ENCODE data around the gene PRKCH.

PRKCH gene

DNA sequence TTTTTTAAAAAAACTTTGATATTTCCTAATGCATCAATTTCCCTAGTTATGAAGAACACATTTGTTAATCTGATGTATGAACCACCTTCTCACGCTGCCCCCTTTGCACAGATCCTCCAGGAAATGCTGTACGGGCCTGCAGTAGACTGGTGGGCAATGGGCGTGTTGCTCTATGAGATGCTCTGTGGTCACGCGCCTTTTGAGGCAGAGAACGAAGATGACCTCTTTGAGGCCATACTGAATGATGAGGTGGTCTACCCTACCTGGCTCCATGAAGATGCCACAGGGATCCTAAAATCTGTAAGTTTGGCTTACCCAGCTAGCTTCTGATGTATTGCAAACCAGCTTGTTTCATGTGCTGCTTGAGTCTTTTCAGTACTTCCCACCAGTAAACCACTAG, 208.9 kb downstream of the PRKCH start:
- no peak for DNase-seq
- intact Hi-C loops (cut with DNase I; ENCODE audit: low total_unique reads): no loop called here
- H3K4me1 ChIP-seq: peaks cover 0 to 29% (median 22%) of the 10 kb centered on the region in 4 donors

DNA sequence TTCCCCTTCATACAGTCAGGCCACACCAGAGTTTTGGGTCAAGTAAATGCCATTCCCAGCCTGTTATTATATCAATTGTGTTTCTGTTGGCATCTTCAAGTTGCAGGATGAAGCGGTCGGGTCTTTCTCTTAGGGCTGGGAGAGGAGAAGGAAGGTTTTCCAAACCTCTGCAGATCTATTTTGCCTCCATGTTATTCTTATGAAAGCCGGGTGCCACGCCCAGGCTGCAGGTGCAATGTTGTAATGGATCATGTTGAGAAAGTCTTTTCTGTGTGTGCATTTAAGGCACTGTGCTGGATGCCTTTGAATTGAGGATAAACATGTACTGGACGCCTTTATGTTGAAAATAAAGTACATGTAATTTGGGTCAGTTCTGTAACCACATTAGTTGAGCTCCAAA, 209.5 kb downstream of the PRKCH start:
- no peaks in the 10 kb centered on the region for H3K27me3 ChIP-seq
- H3K27ac ChIP-seq: no peak overlapping the region
- TF ChIP-seq, protein P1, sequence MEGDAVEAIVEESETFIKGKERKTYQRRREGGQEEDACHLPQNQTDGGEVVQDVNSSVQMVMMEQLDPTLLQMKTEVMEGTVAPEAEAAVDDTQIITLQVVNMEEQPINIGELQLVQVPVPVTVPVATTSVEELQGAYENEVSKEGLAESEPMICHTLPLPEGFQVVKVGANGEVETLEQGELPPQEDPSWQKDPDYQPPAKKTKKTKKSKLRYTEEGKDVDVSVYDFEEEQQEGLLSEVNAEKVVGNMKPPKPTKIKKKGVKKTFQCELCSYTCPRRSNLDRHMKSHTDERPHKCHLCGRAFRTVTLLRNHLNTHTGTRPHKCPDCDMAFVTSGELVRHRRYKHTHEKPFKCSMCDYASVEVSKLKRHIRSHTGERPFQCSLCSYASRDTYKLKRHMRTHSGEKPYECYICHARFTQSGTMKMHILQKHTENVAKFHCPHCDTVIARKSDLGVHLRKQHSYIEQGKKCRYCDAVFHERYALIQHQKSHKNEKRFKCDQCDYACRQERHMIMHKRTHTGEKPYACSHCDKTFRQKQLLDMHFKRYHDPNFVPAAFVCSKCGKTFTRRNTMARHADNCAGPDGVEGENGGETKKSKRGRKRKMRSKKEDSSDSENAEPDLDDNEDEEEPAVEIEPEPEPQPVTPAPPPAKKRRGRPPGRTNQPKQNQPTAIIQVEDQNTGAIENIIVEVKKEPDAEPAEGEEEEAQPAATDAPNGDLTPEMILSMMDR (IDR thresholded peaks at IDR 0.05): no peak
- DNase-seq: no peak
- H3K4me1 ChIP-seq: peaks cover 0 to 23% (median 17%) of the 10 kb centered on the region in 4 donors
- H3K36me3 ChIP-seq: no peaks in the 10 kb centered on the region
- H3K4me3 ChIP-seq: no peak overlapping the region
- intact Hi-C loops (cut with DNase I; ENCODE audit: low total_unique reads): no loop called here
- H3K9me3 ChIP-seq: no peaks in the 10 kb centered on the region

More for the DNA sequence above, 208.9 kb downstream of the PRKCH start:
- H3K36me3 ChIP-seq: no peaks in the 10 kb centered on the region
- no peaks in the 10 kb centered on the region for H3K27me3 ChIP-seq
- H3K27ac ChIP-seq: no peak overlapping the region
- H3K4me3 ChIP-seq: no peak overlapping the region
- no peaks in the 10 kb centered on the region for H3K9me3 ChIP-seq
- TF ChIP-seq, protein P1 (IDR thresholded peaks at IDR 0.05): no peak

DNA sequence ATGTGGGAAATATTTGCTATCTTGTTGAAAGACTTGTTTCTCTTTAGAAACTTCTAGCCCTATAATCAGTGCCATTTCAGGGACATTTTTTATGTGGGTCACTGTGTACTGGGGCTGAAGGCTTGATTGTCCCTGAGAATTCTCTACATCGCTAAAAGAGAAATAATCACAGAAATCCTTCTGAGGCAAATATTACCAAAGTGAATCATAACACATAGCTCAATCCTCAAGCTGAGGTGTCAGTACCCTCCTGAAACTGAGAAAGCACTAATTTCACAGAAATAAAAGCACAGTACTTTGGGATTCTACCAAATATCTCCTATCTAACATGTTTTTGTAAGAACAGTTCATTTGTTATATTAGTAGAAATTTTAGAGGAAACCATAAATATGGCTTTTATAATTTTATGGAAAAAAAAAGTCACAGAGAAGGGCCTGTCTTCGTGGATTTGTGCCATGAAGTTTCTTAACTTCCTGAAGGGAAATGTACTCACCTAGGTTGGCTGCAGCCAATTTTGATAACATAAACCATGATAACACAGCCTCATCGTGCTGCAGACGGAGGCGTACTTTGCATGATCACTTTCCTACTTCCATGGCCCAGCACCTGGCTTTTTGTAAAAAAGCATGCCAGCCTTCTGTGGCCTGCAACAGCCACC, 210.2 kb downstream of the PRKCH start:
- Histone ChIP-seq H3K9me3 (no peaks in the 10 kb centered on the region), H3K4me1 (peaks cover 0 to 16% (median 10%) of the 10 kb centered on the region in 4 donors), H3K36me3 (no peaks in the 10 kb centered on the region), H3K27me3 (no peaks in the 10 kb centered on the region), H3K4me3 (no peak overlapping the region), H3K27ac (no peak overlapping the region)
- no peak for DNase-seq
- intact Hi-C loops (cut with DNase I; ENCODE audit: low total_unique reads): no loop called here
- TF ChIP-seq, protein P1 (IDR thresholded peaks at IDR 0.05): no peak

DNA sequence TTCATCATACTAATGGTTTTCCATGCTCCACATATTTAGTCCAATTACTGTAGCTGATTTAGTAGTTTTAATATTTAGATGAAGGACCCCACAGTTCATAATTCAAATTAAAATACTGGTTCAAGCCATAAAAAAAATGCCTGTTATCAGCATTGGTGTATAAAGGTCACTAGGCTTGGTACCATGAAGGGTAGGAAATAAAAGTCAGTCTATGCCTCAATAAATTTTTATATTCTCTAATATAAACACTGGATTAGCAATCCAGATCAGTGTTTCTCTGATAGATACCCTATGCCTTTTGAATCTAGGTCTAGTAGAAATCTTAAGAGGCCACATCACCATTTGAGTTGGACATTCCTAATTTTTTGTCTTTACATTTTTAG, 210.7 kb downstream of the PRKCH start:
- intact Hi-C loops (cut with DNase I; ENCODE audit: low total_unique reads): no loop called here
- no peaks in the 10 kb centered on the region for H3K9me3 ChIP-seq
- no peak for DNase-seq
- H3K27ac ChIP-seq: no peak overlapping the region
- no peak overlapping the region for H3K4me3 ChIP-seq
- H3K27me3 ChIP-seq: no peaks in the 10 kb centered on the region
- peaks cover 0 to 11% (median 5%) of the 10 kb centered on the region in 4 donors for H3K4me1 ChIP-seq
- TF ChIP-seq, protein P1 (IDR thresholded peaks at IDR 0.05): no peak
- no peaks in the 10 kb centered on the region for H3K36me3 ChIP-seq

DNA sequence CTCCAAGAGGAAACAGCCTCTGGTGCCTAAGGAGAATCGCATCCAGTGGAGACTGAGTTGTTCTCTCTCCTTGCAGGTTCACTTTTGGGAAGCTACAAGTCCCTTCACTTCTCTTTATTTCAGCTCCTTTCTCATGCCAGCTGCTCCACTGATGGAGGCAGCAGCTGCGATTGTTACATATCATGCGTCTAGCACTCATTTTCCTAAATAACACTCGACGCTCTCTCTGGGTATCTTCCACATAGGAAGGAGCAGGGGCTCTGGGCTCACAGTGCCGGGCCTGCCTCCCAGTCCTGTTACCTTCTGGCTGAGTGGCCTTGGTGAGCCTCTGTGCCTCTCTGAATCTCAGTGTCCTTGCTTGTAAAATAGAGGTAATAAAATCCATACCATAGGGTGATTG, 211.4 kb downstream of the PRKCH start:
- Histone ChIP-seq H3K36me3 (no peaks in the 10 kb centered on the region), H3K4me3 (no peak overlapping the region), H3K27me3 (no peaks in the 10 kb centered on the region), H3K27ac (no peak overlapping the region), H3K4me1 (peaks cover 0 to 5% (median 2%) of the 10 kb centered on the region in 4 donors), H3K9me3 (no peaks in the 10 kb centered on the region)
- TF ChIP-seq, protein P1 (IDR thresholded peaks at IDR 0.05): no peak
- DNase-seq: no peak
- intact Hi-C loops (cut with DNase I; ENCODE audit: low total_unique reads): no loop called here

All from tibial artery (tissue), 4 donors.